ENCODE results near the gene NPHS1. TPM values are rescaled to one million over a fixed set of nuclear protein-coding genes. Genes with fewer than 3 reads are reported as not detected.
"Not testable (repeated sequence)": the region's sequence is repeated elsewhere in the genome, so short reads cannot be mapped to it uniquely, and the experiment has no call there.

Gene NPHS1
- total and polyA plus RNA-seq, 9 donors, result 0.01 to 1.0 (median 0.12) TPM; not detected in 6

DNA sequence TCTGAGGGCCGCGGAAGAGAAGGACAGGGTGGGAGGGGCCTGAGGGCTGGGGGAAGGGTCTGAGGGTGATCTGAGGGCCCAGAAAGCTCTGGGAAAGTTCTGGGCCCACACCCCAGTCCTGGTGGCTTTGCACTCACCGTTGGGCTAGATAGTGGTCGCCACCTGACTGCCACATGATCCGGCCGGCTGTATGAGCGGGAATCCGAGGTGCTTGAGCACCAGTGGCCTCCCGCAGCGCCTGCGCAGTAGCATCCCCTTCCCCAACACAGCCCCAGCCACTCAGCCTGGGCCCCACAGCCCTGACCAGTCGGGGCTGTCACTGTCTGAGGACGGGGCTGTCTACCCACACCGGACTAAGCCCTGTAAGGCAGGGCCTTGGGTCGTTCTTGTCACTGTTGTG lies 54.6 kb downstream of the NPHS1 start:
- intact Hi-C loops (cut with DNase I), result no loop called here
- H3K4me1 ChIP-seq (ENCODE audit: insufficient read depth), result no peaks in the 10 kb centered on the region
- DNase-seq, result no peak
- TF ChIP-seq EP300 (IDR thresholded peaks at IDR 0.05) (no peak), POLR2A (IDR thresholded peaks at IDR 0.05) (no peak)
- TF ChIP-seq, protein P1, sequence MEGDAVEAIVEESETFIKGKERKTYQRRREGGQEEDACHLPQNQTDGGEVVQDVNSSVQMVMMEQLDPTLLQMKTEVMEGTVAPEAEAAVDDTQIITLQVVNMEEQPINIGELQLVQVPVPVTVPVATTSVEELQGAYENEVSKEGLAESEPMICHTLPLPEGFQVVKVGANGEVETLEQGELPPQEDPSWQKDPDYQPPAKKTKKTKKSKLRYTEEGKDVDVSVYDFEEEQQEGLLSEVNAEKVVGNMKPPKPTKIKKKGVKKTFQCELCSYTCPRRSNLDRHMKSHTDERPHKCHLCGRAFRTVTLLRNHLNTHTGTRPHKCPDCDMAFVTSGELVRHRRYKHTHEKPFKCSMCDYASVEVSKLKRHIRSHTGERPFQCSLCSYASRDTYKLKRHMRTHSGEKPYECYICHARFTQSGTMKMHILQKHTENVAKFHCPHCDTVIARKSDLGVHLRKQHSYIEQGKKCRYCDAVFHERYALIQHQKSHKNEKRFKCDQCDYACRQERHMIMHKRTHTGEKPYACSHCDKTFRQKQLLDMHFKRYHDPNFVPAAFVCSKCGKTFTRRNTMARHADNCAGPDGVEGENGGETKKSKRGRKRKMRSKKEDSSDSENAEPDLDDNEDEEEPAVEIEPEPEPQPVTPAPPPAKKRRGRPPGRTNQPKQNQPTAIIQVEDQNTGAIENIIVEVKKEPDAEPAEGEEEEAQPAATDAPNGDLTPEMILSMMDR (IDR thresholded peaks at IDR 0.05), result no peak
- H3K36me3 ChIP-seq, result no peaks in the 10 kb centered on the region
- H3K4me3 ChIP-seq, result no peak overlapping the region
- 4 to 9% (median 6%) methylated on average over 15 of the region's 15 CpGs for WGBS, 3 donors
- H3K27ac ChIP-seq, result no peak overlapping the region
- peaks cover 0 to 4% of the 10 kb centered on the region in 2 donors for H3K9me3 ChIP-seq
- no peaks in the 10 kb centered on the region for H3K27me3 ChIP-seq

DNA sequence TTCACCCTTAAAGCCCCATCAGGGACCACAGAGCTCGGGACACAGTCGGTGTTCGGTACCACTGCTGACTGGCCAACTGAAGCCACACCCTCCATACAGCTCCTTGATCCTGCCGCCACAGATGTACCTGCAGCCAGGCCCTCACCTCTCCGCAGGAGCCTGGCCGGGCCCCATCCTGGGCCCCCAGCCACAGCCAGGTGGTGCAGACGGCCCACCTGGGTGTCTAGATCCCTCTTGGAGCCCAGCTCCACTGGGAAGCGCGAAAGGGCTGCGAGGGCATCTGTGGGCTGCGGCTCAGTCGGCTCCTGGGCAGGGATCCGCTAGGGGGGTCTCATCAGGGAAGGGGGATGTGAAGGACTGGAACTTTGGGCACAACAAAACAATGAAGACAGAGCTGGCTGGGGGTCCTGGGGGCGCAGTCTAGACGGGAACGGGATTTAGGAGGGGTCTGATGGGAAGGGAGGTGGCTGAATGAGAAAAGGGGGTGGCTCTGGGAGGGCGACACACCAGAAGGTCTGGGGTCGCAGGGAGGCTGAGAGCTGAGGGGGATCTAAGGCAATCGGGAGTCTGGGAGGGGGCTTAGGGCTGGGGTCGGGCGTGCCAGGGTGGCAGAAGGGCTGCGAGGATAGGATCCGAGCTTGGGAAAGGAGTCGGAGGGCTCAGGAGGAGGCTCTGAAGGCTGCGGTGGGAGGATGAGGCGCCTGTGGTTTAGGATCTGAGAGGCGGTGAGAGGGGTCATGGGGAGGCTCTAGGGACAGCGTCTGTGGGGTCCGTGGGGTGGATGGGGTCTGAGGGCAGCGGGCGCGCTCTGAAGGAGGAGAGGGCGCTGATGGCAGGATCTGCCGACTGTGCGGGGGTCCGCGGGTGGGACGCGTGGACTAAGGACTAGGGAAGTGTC lies 55.4 kb downstream of the NPHS1 start:
- no peaks in the 10 kb centered on the region for H3K9me3 ChIP-seq
- 9 to 16% (median 14%) methylated on average over 39 of the region's 39 CpGs for WGBS, 3 donors
- DNase-seq, result no peak
- no peak overlapping the region for H3K27ac ChIP-seq
- H3K27me3 ChIP-seq, result no peaks in the 10 kb centered on the region
- no peaks in the 10 kb centered on the region for H3K36me3 ChIP-seq
- intact Hi-C loops (cut with DNase I), result no loop called here
- no peak overlapping the region for H3K4me3 ChIP-seq
- TF ChIP-seq EP300 (IDR thresholded peaks at IDR 0.05), result no peak
- no peak for TF ChIP-seq POLR2A (IDR thresholded peaks at IDR 0.05)
- TF ChIP-seq, protein P1 (IDR thresholded peaks at IDR 0.05), result no peak
- H3K4me1 ChIP-seq (ENCODE audit: insufficient read depth), result no peaks in the 10 kb centered on the region

DNA sequence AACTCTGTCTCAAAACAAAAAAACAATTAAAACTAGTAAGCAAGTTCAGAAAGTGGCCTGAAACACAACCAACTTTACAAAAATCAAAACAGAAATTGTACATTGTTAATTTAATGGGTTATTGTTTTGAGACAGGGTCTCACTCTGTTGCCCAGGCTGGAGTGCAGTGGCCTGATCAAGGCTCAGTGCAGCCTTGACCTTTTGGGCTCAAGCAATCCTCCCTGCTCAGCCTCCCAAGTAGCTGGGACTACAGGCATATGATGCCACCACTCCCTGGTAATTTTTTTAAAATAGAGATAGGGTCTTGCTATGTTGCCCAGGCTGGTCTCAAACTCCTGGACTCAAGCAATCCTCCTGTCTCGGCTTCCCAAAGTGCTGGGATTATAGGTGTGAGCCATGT lies 56.7 kb downstream of the NPHS1 start:
- H3K4me1 ChIP-seq (ENCODE audit: insufficient read depth); intact Hi-C loops (cut with DNase I); H3K27me3 ChIP-seq; H3K27ac ChIP-seq; H3K9me3 ChIP-seq; H3K36me3 ChIP-seq; DNase-seq; H3K4me3 ChIP-seq: not testable (repeated sequence)
- 80 to 92% (median 88%) methylated on average over 1 of the region's 1 CpG for WGBS, 3 donors

DNA sequence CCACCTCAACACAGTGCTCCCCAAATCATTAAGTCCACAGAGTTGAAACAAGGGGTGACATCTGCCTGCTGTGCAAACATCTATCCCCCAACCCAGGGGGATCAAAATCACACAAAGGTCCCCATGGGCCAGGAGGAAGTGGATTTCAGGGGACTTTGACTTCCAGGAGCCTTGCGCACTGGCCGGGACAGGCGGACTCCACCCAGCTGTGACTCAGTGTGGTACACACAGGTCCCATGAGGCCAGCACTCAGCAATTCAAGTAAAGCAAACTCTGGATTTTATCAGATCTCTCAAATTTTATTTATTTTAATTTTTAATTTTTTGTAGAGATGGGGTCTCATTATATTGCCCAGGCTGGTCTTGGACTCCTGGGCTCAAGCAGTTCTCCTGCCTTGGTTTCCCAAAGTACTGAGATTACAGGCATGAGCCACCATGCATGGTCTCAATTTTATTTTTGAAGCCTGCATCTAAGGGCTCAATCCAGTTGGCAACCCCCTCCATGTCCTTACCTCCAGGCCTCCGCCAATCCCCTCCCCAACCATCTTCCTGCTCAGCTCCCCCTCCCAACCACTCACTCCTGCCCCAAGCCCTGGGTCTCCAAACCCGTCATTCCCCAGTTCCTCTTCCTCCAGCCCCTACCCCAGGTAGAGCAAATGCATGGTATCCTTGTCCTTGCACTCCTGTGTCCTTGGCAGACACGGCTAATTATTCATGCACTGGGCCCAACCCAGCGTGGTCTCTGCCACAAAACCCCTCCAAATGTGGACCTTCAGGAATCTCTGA lies 58.7 kb downstream of the NPHS1 start:
- WGBS, 3 donors, result 73 to 83% (median 77%) methylated on average over 7 of the region's 7 CpGs
- Histone ChIP-seq H3K27ac (no peak overlapping the region), H3K27me3 (no peaks in the 10 kb centered on the region), H3K36me3 (no peaks in the 10 kb centered on the region), H3K4me3 (no peak overlapping the region), H3K4me1 (ENCODE audit: insufficient read depth) (no peaks in the 10 kb centered on the region), H3K9me3 (no peaks in the 10 kb centered on the region)
- intact Hi-C loops (cut with DNase I), result no loop called here
- DNase-seq, result no peak
- TF ChIP-seq EP300 (IDR thresholded peaks at IDR 0.05) (no peak), POLR2A (IDR thresholded peaks at IDR 0.05) (no peak)
- TF ChIP-seq, protein P1 (IDR thresholded peaks at IDR 0.05), result no peak
